Measurements from ENCODE around the gene POU2AF1.
"Not testable (repeated sequence)": the region's sequence is repeated elsewhere in the genome, so short reads cannot be mapped to it uniquely, and the experiment has no call there.

POU2AF1 gene

DNA sequence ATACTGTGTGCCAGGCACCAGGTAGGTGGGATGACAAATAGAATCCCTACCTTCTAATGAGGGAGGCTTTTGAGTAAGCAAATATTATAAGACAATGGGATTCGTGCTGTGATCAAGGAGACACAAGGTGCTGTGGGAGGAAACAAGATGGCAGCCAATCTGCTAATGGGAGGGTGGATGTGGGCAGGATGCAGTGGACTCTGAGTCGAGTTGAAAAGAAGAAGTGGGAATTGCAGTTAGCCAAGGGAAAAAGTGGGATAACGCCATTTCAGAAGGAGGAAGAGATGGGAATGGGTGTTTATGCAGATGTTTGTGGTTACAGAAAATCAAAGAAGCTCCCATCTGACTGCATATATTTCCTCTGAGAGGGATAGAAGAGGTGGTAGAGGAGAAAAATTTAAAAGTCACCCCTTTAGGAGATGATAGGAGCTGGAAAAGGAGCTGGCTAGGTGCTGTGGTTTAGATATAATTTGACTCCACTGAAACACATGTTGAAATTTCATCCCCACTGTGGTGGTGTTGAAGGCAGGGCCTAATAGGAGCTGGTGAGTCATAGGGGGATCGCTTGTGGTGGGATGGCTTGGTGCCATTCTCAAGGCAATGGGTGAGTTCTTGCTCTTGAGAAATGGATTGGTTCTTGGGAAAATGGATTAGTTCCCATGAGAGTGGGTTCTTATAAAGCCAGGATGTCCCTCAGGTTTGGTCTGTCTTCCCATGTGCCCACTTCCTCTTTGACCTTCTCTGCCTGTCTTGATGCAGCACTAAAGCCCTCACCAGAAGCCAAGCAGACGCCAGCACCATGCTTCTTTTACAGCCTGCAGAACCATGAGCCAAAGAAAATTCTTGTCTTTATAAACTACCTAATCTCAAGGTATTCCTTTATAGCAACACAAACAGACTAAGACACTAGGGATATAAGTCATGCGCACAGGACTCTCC lies 30.0 kb upstream of the POU2AF1 start:
- no peak for DNase-seq

DNA sequence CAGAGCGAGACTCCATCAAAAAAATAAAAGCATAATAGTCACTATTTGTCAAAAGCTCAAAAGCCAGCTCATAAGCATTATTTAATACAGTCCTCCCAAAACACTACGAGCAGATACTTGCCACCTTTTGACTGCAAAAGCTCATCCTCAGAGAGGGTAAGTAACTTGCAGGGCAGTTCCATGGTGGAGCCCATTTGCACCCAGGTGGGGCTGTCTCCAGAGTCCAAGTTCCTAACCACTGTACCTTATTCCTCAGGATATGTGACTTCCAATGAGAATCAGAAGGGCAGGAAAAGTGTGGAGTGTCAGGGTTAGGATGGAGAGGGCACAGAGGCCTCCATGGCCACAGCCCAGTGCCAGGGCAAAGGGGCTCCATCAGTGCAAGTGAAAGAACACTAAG lies 28.6 kb upstream of the POU2AF1 start:
- DNase-seq = no peak

DNA sequence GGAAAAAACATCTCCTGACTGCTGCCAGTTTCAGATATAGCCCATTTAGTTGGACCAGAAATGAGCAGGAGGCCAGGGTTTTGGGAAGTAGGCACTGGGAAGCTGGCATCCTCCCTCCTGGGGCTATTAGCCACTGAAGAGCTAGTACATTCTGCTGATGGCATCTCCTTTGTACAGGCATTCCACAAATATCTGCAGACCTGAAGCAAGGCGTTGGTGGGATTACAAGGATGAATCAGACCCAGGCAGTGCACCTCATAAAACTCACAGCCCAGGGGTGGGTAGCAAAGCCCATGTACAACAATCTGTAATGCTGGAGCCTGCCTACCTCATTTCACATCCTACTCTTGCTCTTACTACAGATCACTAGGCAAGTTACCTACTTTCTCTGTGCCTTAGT lies 27.5 kb upstream of the POU2AF1 start:
- DNase-seq = no peak

DNA sequence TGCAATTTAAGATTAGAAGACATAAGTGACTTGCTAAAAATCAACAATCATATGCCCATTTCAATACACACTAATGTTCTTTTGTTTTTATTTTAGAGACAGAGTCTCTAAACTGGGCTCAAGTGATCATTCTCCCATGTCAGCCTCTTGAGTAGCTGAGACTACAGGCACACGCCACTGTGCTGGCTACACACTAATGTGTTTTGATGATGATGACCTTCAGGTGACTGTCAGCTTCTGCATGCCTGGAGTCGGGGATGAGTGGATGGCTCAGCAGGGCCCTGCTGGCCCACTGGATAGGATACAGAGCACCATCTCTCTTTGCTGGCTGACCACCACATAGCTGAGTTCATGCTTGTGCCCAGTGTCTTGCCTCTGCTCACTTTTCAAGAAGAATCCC lies 27.0 kb upstream of the POU2AF1 start:
- no peak for DNase-seq

DNA sequence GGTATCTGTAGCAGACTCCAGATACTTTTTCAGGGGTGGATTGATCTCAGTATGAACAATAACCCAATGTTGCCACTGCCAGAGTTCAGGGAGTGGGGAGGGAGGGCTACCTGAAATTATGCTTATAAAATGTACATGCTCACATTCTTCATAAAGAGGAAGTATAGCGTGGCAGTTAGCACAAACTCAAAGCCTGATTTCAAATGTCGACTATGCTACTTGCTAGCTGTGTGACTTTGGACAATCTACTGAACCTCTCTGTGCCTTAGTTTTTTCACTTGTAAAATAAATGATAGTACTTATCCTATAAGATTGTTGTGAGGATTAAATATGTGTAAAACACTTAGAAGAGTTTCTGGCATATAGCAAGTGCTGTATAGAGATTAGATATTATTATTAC lies 26.5 kb upstream of the POU2AF1 start:
- DNase-seq = no peak

DNA sequence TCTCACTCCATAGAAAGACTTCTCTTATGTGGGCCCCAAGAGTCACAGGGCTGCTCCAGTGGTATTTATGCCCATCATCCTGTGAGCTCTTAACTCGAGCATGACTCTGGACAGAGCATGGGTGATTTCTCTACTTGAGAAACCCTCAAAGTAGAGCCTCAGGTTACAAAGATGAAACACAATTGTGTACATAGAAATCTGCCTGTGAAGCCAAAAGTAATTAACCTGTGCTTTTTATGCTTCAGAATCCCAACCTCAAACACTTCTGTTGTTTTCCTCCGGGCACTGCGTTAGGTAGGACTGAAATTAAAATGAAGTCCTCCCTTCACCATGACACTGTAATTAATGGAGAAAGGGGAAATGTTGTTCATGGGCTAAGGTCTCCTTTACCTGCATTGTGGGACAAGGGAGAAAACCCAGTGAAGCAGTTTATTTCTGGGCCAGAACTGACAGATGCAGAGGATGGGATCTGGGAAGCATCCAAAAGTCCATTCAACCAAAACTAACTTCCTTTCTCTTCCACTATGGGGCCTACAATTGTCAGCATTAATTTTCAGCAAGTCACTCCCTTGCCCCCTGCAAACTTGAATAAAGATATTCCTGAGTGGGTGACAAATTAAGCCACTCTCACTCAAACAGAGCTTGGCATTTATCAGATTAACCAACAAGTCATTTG lies 24.1 kb upstream of the POU2AF1 start:
- peak in 1 of 2 experiments; percentile 59 for DNase-seq

DNA sequence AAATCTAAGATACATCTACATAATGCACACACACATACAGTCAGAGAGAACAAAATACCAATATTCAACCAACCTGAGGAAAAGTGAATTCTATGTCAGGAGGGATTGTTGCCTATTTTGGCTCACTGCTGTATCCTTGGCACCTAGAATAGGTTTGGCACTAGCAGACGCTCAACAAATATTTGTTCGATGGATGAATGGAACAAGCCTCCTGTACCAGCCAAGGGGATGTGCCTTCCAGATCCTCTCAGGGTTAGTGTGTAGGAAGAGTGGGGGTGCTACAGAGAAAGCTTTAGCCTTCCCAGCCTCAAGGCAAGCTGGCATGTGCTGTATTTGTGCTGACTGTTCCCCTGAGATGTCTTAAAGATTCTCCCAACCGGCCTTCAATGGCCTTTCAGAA lies 23.3 kb upstream of the POU2AF1 start:
- no peak for DNase-seq

DNA sequence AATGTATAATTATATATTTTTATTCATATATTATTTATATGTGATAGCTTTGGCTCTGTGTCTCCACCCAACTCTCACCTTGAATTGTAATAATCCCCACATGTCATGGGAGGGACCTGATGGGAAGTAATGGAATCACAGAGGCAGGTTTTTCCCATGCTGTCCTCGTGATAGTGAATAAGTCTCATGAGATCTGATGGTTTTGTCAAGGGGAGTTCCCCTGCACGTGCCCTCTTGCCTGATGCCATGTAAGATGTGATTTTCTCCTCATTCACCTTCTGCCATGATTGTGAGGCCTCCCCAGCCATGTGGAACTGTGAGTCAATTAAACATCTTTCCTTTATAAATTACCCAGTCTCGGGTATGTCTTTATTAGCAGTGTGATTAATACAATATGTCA lies 22.9 kb upstream of the POU2AF1 start:
- not testable (repeated sequence) for DNase-seq

DNA sequence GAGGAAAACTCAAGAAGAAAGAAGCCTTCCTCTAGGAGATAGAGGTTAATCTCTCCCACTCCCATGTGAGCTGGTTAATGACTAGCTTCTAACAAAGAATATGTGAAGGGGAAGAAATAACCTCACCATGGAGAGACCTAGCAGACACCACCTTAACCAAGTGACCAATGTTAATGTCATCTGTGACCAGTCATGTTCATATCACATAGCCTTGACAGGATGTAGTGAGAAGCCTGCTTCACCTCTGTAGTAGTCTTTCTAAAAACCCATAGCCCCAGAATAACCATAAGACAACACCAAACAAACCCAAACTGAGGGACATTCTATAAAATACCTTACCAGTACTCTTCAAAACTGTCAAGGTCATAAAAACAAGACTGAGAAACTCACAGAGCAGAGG lies 21.5 kb upstream of the POU2AF1 start:
- DNase-seq = no peak

DNA sequence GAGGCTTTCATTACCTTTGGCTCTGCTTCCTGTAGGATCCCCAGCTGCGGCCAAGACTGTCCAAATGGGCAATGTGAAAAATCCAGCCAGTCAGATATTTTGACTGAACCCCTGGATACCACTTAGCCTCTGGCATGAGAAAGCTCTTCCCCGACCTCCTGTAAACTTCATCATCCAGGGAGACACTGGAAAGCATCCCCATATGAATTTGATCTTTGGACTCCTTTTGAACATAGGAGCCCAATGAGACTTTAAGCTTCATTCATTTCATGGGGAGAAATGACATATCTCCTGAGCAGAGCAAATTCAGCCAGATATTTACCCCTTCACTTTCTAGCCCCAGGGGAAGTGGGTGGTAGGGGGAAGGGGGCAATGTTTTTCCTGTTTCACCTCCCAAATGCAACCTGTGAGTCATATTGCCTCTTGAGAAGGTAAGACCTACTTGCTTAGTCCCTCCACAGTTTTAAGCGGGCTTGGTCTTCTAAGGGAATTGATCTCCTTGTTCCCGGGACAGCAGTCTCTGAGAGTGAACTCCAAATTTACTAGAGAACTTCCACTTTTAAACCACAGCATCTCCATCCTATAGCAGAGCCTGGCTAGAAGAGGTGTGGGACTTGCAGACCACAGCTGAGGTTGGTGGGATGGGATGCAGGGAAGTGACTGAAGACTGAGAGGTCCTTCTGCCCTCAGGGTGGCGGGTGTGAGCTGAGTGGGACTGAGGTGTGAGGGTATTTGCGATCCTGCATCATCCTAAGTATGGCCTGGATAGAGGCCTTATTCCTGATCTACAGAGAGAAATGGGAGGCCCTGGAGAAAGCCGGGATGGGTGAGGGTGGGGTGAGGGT lies 20.3 kb upstream of the POU2AF1 start:
- no peak for DNase-seq

DNA sequence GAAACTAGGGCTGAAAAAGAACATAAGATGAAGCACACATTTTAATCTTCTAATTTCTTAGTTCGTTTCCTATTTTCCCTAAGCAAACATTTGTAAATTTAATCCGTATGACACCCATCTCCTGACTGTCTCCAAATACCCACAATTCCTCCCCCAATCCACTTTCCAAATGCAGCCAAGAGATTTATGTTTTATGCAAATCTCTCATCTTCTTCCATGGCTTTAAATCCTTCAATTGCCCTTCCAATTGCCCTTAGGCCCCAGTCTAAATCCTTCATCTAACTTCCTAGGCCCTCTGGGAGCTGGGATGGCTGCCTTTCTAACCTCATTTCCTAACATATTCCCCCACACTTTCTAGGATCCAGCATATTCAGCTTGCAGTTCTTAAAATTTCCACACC lies 18.0 kb upstream of the POU2AF1 start:
- DNase-seq = no peak

DNA sequence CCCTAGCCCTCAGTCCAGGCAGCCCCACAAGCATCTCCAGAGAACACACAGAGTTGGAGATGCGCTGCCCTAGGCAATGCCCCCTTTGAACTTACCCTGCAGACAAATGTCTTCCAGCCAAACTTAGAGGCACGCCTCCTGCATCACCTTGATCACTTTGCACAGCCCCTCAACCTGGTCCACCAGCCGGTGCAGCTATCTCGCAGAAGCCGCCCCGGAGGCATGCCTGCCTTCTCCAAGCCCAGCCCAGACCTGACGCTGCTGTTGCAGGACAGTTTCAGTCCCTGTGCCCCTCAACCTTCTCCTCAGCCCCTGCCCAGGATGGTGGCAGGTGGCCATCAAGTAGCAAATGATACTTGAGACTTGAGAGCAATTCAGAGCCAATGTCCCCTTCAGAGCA lies 16.7 kb upstream of the POU2AF1 start:
- DNase-seq = no peak

DNA sequence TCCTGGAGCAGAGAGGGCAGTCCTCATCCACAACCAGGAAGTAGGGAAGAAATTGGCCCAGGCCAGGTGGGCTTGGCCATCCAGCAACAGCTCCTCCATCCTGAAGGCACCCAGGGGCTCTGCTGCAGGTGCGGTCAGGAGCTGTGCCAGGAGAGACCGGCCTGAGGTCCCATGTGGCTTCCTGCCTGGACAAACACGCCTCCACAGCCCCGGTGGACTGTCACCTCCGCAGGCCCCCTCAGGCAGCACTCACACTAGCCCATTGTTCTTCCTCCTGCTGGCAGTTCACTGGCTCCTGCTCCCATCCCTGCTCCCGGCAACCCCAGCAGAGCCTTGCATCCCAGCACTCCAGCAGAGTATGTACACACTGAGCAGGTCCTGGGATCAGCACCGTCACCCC lies 16.0 kb upstream of the POU2AF1 start:
- no peak for DNase-seq

DNA sequence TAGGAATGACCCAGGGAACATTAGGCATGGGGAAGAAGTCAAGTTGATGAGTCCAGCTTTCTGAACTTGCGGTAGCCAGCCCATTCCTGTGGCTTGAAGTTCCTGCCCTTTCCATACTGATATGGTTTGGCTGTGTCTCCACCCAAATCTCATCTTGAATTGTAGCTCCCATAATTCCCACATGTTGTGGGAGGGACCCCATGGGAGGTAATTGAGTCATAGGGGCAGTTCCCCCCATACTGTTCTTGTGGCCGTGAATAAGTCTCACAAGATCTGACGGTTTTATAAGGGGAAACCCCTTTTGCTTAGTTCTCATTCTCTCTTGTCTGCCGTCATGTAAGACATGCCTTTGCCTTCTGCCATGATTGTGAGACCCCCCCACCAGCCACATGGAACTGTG lies 15.1 kb upstream of the POU2AF1 start:
- not testable (repeated sequence) for DNase-seq

DNA sequence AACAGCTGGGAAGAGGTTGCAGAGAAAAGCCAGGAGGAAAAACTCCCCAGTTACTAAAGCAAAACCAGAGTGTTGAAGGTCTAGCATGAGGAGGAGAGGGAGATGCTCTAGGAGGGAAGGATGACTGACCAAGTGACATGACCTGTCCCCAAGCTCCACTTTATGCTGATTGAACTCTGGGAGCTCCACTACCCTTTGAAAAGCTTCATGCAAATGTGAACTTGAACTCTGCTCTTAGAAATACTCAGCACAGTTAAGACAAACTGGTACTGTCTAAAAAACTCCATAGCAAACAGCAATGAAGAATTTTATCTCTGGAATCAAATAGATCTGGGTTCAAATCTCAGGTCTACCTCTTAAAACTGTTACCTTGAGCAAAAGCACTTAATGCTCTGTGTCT lies 14.5 kb upstream of the POU2AF1 start:
- no peak for DNase-seq

DNA sequence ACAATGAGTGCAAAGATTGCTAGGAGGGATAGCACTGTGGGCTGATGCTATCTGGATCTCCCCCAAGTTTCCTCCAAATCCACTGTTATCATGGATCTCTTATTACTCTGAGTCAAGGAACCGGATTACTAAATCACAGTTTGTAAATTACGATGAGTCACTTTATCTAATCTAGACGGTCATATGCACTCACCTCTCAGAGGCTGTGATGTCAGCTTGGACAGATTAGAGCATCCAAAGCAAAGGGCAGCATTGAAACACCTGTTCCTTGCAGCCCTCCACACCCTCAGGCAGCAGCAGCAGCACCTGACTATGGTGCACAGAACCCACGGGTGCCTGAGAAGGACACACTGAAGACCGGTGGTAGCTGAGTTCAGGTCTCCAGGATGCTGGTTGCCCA lies 14.0 kb upstream of the POU2AF1 start:
- no peak for DNase-seq

DNA sequence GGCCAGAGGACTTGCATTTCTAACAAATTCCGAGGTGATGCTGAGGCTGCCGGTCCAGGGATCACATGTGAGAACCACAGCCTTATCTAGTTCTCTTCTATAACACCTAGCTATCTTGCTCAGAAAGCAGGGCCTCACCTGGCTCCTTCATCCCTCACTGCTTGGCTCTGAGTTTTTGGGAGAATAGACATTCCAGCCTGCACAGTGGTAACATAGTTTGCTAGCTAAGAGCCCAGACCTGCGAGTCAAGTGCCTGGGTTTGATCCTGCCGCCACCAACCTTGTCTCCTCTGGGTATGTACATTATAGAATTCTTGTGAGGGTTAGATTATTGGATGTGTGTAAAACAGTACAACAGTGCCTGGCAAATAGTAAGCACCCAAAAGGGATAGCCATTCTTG lies 13.5 kb upstream of the POU2AF1 start:
- no peak for DNase-seq

DNA sequence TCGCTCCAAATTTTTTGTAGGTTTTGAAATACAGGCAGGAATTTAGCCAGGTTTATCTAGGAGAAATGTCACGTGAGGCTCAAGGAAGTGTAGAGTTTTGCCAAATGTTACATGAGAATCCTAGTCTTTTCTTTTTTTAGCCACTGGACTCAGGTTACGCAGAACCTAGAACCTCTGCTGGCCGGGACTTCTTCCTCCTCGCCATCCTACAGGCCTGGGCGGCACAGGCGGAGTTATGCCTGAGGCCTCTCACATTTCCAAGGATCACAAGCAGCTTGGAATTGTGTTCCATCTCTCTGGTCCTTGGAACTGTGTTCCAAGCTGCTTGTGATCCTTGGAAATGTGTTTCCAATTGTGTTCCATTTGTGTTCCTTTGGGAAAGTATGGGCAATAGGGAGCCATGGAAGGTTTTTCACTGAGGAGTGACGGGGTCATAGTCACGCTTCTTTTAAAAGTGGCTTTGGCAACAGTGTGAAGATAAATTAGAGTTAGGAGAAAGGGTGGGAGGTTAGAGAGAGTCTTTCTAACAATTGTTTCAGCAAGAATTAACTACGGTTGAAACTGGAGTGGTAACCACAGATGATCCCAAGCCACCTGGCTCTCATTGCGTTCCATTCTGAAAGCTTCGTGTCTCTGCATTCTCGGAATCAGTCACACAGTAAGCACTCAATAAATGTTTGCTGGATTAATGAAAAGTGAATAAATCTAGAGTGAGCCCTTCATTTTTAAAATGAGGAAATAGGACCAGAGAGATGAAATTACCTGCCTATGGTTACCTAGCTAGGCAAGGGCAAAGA lies 12.5 kb upstream of the POU2AF1 start:
- no peak for DNase-seq

DNA sequence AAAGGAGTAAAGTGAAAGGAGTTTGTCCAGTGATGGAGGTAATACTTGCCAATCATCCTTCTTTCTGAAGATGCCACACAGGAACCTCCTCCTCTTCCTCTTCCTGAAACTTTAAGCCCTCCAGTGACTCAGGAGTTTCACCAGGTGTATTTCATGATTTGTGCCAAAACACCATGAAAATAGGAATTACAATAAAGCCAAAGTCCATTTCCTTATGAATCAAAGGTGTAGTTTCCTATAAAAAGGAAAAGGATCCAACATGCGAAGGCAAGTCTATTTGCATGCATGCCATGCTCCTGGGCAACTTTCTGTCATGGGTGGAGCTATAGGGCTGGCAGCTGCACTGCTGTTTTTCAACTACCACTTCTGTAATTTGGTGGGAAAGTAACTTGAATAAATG lies 9.8 kb upstream of the POU2AF1 start:
- no peak for DNase-seq

DNA sequence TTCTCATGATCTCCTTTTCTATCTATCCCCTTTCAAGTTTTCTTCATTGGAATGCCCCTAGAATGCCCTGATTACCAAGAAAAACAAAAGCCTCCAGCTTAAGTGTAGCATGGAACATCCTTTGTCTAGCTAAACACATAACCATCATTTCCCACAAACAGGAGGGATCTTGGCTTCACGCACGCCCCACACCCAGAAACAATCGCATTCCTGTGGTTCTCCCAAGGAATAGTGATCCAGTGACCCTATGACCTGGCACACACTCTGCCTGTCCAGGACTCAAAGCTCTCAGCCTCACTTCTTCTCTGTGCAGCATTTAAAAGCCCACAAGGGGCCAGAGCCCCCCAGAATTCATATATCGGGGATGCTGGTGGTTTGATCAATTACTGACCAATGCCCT lies 9.3 kb upstream of the POU2AF1 start:
- DNase-seq = no peak

DNA sequence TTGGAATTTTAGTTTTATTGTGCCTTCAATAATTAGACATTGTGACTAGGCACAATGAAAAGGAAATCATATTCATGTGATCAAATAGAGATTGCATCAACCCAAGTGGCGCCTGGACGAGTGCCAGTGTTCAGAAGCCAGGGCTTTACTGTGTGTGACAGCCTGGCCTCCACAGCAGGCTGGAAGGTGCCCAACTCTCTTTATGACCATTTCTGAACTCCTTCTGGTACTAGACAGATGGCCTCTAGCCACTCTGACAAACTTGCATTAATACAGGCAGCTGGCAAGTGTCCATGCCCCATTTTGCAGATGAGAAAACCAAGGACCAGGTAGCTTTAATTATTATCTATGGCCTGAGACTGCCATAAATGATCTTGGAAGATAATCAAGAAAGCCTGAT lies 8.3 kb upstream of the POU2AF1 start:
- DNase-seq = peak; percentile 30 to 51

DNA sequence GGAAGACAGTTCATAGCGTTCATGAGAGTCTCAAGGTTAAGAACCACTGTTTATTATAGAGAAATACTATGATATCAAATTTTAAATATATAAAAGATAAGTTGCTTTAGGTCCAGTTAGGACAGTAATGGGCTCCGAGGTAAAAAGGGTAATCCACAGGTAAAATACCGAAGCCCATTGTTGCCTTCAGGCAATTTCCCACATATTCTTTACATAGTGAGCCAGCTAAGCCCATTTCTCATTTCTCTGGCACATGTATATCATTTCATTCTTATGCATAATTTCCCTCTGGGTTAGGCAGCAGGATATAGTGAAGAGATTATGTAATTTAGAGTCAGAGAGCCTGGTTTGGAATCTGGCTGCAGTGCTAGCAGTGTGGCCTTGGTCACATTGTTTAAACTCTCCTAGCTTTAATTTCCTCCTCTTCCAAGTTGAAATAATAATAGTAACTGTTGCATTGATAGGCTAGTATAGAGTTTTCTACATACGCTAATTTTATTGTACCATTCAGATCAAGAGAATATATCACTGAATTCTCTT lies 7.6 kb upstream of the POU2AF1 start:
- no peak for DNase-seq

All from cerebellar nuclear complex (tissue), 1 donor.